Suprapubic skin (tissue), 3 donors: ENCODE data around the gene ZNF490.

Experiments used
- CTCF ChIP-seq, 2 donors: fragments of 200-600 bp in 1 of 2; fragments of 450-650 bp in 1 of 2; sonication (generic) in 1 of 2; IDR thresholded peaks; one replicate each; pipeline ENCODE4 v1.5.1; 2016 to 2019; ENCODE audit warnings: antibody characterized with exemption in 2 of 2, mild to moderate bottlenecking in 1 of 2, moderate library complexity in 1 of 2
- POLR2AphosphoS5 ChIP-seq, 3 donors: sonication (generic); formaldehyde crosslinking; IDR thresholded peaks; one replicate each; pipeline ENCODE4 v1.6.1; 2017; ENCODE audit warnings: antibody characterized with exemption in 3 of 3

- TF ChIP-seq POLR2AphosphoS5 (IDR thresholded peaks at IDR 0.05) (no peak), CTCF (IDR thresholded peaks at IDR 0.05) (no peak)
Observed at GRCh38 chr19:12641456-12641855, 30.8 kb upstream of the ZNF490 start.
